ENCODE results near the gene FAM20A.

FAM20A gene

GRCh38 chr17:68624381-68624780, 23.2 kb upstream of the FAM20A start:
- no peaks in the 10 kb centered on the region for H3K4me1 ChIP-seq (ENCODE audit: control insufficient read depth, insufficient read depth, low read length, unreplicated experiment)
- no peaks in the 10 kb centered on the region for H3K79me2 ChIP-seq (ENCODE audit: control insufficient read depth, insufficient read depth, low read length, unreplicated experiment)
- H3K27ac ChIP-seq (ENCODE audit: low read depth, low read length), result no peak overlapping the region
- no peak overlapping the region for H3K4me3 ChIP-seq (ENCODE audit: low read depth, low read length)
- H2AFZ ChIP-seq (ENCODE audit: low read length, unreplicated experiment), result no peak overlapping the region
- no peaks in the 10 kb centered on the region for H3K36me3 ChIP-seq (ENCODE audit: insufficient read depth, low read length)
- peaks cover 4% of the 10 kb centered on the region; the same call in 1 of the 2 replicates for H3K27me3 ChIP-seq (ENCODE audit: insufficient read depth, low read length)

GRCh38 chr17:68623811-68624210, 22.6 kb upstream of the FAM20A start:
- H3K27me3 ChIP-seq (ENCODE audit: insufficient read depth, low read length), result peaks cover 9% of the 10 kb centered on the region
- no peaks in the 10 kb centered on the region for H3K36me3 ChIP-seq (ENCODE audit: insufficient read depth, low read length)
- H3K27ac ChIP-seq (ENCODE audit: low read depth, low read length), result no peak overlapping the region
- H3K79me2 ChIP-seq (ENCODE audit: control insufficient read depth, insufficient read depth, low read length, unreplicated experiment), result no peaks in the 10 kb centered on the region
- no peak overlapping the region for H3K4me3 ChIP-seq (ENCODE audit: low read depth, low read length)
- H2AFZ ChIP-seq (ENCODE audit: low read length, unreplicated experiment), result no peak overlapping the region
- no peaks in the 10 kb centered on the region for H3K4me1 ChIP-seq (ENCODE audit: control insufficient read depth, insufficient read depth, low read length, unreplicated experiment)

DNA sequence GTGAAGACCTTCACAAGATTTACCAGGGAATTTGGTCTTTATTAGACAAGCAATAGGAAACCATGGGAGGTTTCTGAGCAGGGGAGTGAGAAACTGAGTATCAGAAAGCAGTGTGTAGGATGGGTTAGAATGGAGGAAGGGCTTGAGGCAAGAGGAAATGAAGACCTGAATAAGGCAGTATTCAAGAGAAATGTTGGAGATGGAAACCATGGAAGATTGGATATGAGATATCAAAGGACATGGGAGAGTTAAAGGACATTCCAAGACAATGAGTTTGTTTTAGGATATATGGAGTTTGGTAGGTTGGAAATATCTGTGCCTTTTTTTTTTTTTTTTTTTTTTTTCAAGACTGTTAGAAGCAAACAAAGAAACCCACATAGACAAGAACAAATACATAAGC, 21.3 kb upstream of the FAM20A start:
- Histone ChIP-seq H2AFZ (ENCODE audit: low read length, unreplicated experiment) (no peak overlapping the region), H3K27ac (ENCODE audit: low read depth, low read length) (no peak overlapping the region), H3K4me1 (ENCODE audit: control insufficient read depth, insufficient read depth, low read length, unreplicated experiment) (no peaks in the 10 kb centered on the region), H3K4me3 (ENCODE audit: low read depth, low read length) (no peak overlapping the region), H3K27me3 (ENCODE audit: insufficient read depth, low read length) (peaks cover 12% of the 10 kb centered on the region), H3K36me3 (ENCODE audit: insufficient read depth, low read length) (no peaks in the 10 kb centered on the region), H3K79me2 (ENCODE audit: control insufficient read depth, insufficient read depth, low read length, unreplicated experiment) (no peaks in the 10 kb centered on the region)

- H3K4me3 ChIP-seq (ENCODE audit: low read depth, low read length), result no peak overlapping the region
- no peaks in the 10 kb centered on the region for H3K79me2 ChIP-seq (ENCODE audit: control insufficient read depth, insufficient read depth, low read length, unreplicated experiment)
- peaks cover 12% of the 10 kb centered on the region for H3K27me3 ChIP-seq (ENCODE audit: insufficient read depth, low read length)
- no peak overlapping the region for H3K27ac ChIP-seq (ENCODE audit: low read depth, low read length)
- no peaks in the 10 kb centered on the region for H3K4me1 ChIP-seq (ENCODE audit: control insufficient read depth, insufficient read depth, low read length, unreplicated experiment)
- H3K36me3 ChIP-seq (ENCODE audit: insufficient read depth, low read length), result no peaks in the 10 kb centered on the region
- no peak overlapping the region for H2AFZ ChIP-seq (ENCODE audit: low read length, unreplicated experiment)
Observed at GRCh38 chr17:68621065-68621464, 19.9 kb upstream of the FAM20A start.

GRCh38 chr17:68616334-68616733, 15.2 kb upstream of the FAM20A start:
- Histone ChIP-seq H3K36me3 (ENCODE audit: insufficient read depth, low read length) (no peaks in the 10 kb centered on the region), H2AFZ (ENCODE audit: low read length, unreplicated experiment) (no peak overlapping the region), H3K27ac (ENCODE audit: low read depth, low read length) (no peak overlapping the region), H3K79me2 (ENCODE audit: control insufficient read depth, insufficient read depth, low read length, unreplicated experiment) (no peaks in the 10 kb centered on the region), H3K4me1 (ENCODE audit: control insufficient read depth, insufficient read depth, low read length, unreplicated experiment) (peaks cover 3% of the 10 kb centered on the region), H3K4me3 (ENCODE audit: low read depth, low read length) (no peak overlapping the region), H3K27me3 (ENCODE audit: insufficient read depth, low read length) (peaks cover 12% of the 10 kb centered on the region)

DNA sequence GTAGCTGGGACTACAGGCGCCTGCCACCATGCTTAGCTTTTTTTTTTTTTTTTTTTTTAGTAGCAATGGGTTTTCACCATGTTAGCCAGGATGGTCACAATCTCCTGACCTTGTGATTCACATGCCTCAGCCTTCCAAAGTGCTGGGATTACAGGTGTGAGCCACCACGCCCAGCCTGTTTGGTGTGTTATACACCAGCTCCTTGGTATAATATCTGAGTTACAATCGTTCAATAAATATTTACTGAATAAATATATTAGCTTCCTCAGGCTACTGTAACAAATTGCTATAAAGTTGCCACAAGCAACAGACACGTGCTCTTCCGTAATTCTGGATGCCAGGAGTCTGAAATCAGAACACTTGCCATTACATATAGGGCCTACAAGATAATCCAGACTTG, 13.6 kb upstream of the FAM20A start:
- no peaks in the 10 kb centered on the region for H3K36me3 ChIP-seq (ENCODE audit: insufficient read depth, low read length)
- H3K4me3 ChIP-seq (ENCODE audit: low read depth, low read length), result no peak overlapping the region
- H3K4me1 ChIP-seq (ENCODE audit: control insufficient read depth, insufficient read depth, low read length, unreplicated experiment), result peaks cover 3% of the 10 kb centered on the region
- no peaks in the 10 kb centered on the region for H3K79me2 ChIP-seq (ENCODE audit: control insufficient read depth, insufficient read depth, low read length, unreplicated experiment)
- H3K27me3 ChIP-seq (ENCODE audit: insufficient read depth, low read length), result peaks cover 12% of the 10 kb centered on the region
- H3K27ac ChIP-seq (ENCODE audit: low read depth, low read length), result no peak overlapping the region
- H2AFZ ChIP-seq (ENCODE audit: low read length, unreplicated experiment), result no peak overlapping the region

- H3K79me2 ChIP-seq (ENCODE audit: control insufficient read depth, insufficient read depth, low read length, unreplicated experiment), result no peaks in the 10 kb centered on the region
- peaks cover 3% of the 10 kb centered on the region for H3K4me1 ChIP-seq (ENCODE audit: control insufficient read depth, insufficient read depth, low read length, unreplicated experiment)
- H3K27ac ChIP-seq (ENCODE audit: low read depth, low read length), result no peak overlapping the region
- no peaks in the 10 kb centered on the region for H3K36me3 ChIP-seq (ENCODE audit: insufficient read depth, low read length)
- peak overlapping the region; percentile 86 for H2AFZ ChIP-seq (ENCODE audit: low read length, unreplicated experiment)
- H3K27me3 ChIP-seq (ENCODE audit: insufficient read depth, low read length), result peaks cover 3% of the 10 kb centered on the region
- H3K4me3 ChIP-seq (ENCODE audit: low read depth, low read length), result no peak overlapping the region
Observed at GRCh38 chr17:68613739-68614298, 12.7 kb upstream of the FAM20A start.

DNA sequence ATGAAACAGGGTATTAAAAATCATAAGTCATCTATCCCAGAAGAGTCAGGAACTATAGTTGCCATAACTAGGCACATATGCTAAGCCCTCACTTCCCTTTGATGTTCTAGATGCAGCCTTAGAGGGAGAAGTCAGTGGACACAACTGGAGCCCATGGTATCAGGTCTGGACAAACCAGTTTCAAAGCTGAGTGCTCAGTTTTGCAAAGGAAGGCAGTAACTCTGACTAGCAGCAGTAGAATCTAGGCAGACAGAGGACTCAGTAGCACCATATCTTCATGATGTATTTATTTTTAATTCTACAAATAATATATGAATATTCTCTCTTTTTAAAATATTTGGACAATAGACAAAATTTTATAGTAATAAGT, 11.7 kb upstream of the FAM20A start:
- no peak overlapping the region for H3K27ac ChIP-seq (ENCODE audit: low read depth, low read length)
- H3K4me3 ChIP-seq (ENCODE audit: low read depth, low read length), result no peak overlapping the region
- no peaks in the 10 kb centered on the region for H3K79me2 ChIP-seq (ENCODE audit: control insufficient read depth, insufficient read depth, low read length, unreplicated experiment)
- H2AFZ ChIP-seq (ENCODE audit: low read length, unreplicated experiment), result no peak overlapping the region
- no peaks in the 10 kb centered on the region for H3K27me3 ChIP-seq (ENCODE audit: insufficient read depth, low read length)
- no peaks in the 10 kb centered on the region for H3K36me3 ChIP-seq (ENCODE audit: insufficient read depth, low read length)
- peaks cover 3% of the 10 kb centered on the region for H3K4me1 ChIP-seq (ENCODE audit: control insufficient read depth, insufficient read depth, low read length, unreplicated experiment)

- no peaks in the 10 kb centered on the region for H3K79me2 ChIP-seq (ENCODE audit: control insufficient read depth, insufficient read depth, low read length, unreplicated experiment)
- no peak overlapping the region for H3K4me3 ChIP-seq (ENCODE audit: low read depth, low read length)
- H3K4me1 ChIP-seq (ENCODE audit: control insufficient read depth, insufficient read depth, low read length, unreplicated experiment), result peaks cover 3% of the 10 kb centered on the region
- H3K36me3 ChIP-seq (ENCODE audit: insufficient read depth, low read length), result no peaks in the 10 kb centered on the region
- H2AFZ ChIP-seq (ENCODE audit: low read length, unreplicated experiment), result no peak overlapping the region
- no peak overlapping the region for H3K27ac ChIP-seq (ENCODE audit: low read depth, low read length)
- H3K27me3 ChIP-seq (ENCODE audit: insufficient read depth, low read length), result no peaks in the 10 kb centered on the region
Observed at GRCh38 chr17:68612209-68612922, 11.2 kb upstream of the FAM20A start.

DNA sequence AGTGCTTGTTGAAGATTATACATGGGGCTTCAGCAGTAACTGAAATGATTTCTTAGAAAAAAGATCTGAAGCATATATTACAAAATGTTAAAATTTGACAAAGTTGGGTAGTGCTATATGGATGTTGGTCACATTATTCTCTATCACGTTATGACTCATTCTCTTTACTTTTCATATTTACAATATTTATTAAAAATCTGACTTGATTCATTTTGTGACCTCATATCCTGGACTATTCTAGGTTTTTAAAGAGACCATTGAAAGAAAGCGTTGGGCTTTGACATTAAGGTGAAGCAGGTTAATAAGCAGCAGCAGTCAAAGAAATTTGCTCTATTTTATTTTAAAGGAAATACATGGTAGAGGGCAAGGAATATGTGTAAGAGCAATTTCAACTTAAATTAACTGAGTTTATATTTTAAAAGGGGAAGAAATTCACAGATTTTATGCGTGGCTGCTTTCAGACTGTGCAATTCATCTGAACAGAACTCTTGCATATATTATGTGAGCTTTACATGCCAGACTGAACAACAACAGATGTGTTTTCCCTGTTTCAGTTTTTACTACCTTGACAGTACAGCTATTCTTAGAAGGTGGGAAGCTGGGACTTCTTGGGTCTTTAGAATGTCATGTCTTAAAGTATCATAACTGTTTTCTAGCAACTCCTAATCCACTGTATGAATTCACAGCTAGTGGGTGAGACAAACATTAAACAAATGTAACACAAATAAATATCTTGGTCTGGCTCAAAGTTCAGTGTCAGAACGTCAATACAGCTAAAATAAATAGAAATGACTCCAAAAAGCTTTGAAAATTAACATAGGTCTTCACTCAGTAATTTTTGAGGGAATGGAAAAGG, 10.4 kb upstream of the FAM20A start:
- H2AFZ ChIP-seq (ENCODE audit: low read length, unreplicated experiment), result no peak overlapping the region
- H3K4me1 ChIP-seq (ENCODE audit: control insufficient read depth, insufficient read depth, low read length, unreplicated experiment), result peaks cover 3% of the 10 kb centered on the region
- H3K27me3 ChIP-seq (ENCODE audit: insufficient read depth, low read length), result no peaks in the 10 kb centered on the region
- H3K36me3 ChIP-seq (ENCODE audit: insufficient read depth, low read length), result no peaks in the 10 kb centered on the region
- no peaks in the 10 kb centered on the region for H3K79me2 ChIP-seq (ENCODE audit: control insufficient read depth, insufficient read depth, low read length, unreplicated experiment)
- H3K4me3 ChIP-seq (ENCODE audit: low read depth, low read length), result no peak overlapping the region
- no peak overlapping the region for H3K27ac ChIP-seq (ENCODE audit: low read depth, low read length)
